ENCODE data around the gene FASLG. TPM values are rescaled to one million over a fixed set of nuclear protein-coding genes. Genes with fewer than 3 reads are reported as not detected.

Gene FASLG
- total and polyA plus RNA-seq, 2 donors: 0.04 to 0.26 TPM

DNA sequence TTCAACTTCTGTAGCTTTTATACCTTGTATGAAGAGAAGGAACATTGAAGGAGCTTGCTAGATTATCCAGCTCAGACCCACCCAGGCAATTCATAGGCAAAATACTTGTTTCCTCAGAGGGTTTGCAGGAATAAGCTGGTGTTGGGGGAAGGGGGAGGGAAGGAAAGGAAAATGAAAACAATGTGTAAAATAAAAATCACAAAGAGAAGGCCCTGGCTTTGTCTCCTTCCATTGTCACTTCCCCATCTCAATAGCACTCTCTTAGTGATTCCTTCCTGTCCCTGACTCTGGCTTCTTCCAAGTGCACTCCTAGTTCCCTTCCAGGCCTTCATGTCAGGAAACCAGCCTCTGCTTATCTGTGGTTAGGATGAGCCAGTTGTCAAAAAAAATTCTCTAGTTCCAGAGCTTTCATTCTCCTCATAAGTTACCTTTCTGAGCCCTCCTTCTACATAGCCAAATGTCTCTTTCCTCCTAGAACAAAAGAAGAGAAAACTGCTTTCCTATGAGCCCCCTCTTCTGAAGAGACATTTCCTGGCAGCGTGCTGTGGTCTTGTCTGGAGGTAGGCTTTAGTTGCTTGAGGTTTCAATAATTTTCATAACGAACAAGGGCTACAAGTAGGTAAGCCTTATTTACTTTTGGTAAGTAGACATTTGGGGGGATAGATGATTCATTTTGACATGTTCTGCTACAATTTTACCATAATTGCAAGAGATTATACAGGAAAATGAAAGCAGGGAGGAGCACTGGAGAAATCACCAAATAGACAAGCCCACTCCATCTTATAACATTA is 45.7 kb downstream of the FASLG start:
- Histone ChIP-seq H3K27ac (ENCODE audit: low read depth) (no peak overlapping the region), H3K4me1 (ENCODE audit: insufficient read depth) (no peaks in the 10 kb centered on the region), H3K4me3 (ENCODE audit: low read depth, low read length) (no peak overlapping the region), H3K36me3 (ENCODE audit: insufficient read depth) (no peaks in the 10 kb centered on the region)
- WGBS: 81% methylated on average over 2 of the region's 2 CpGs
- DNase-seq (ENCODE audit: extremely low spot score): no peak

DNA sequence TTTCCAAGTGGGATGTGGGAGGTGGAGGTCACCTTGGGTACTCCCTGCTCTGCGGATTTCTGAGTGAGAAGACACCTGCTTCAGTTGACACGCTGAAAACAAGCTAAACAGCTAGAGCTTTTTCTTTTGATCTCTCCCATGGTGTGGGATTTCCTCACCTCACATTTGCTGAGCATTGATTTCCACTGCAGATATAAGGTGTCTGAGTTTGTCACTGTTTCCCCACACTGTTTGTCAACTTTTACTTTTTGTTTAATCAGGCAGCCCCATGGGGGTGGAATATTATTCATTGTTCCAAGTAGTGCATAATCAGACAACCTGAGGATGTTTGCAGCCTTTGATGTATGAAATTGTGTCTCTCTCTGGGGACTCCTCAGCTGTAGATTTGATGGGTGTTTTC is 49.5 kb downstream of the FASLG start:
- no peaks in the 10 kb centered on the region for H3K4me1 ChIP-seq (ENCODE audit: insufficient read depth)
- no peak overlapping the region for H3K4me3 ChIP-seq (ENCODE audit: low read depth, low read length)
- H3K27ac ChIP-seq (ENCODE audit: low read depth): no peak overlapping the region
- no peaks in the 10 kb centered on the region for H3K36me3 ChIP-seq (ENCODE audit: insufficient read depth)
- 37% methylated on average over 2 of the region's 2 CpGs for WGBS
- no peak for DNase-seq (ENCODE audit: extremely low spot score)

- H3K27ac ChIP-seq (ENCODE audit: low read depth): no peak overlapping the region
- H3K4me3 ChIP-seq (ENCODE audit: low read depth, low read length): no peak overlapping the region
- 98% methylated on average over 1 of the region's 1 CpG for WGBS
- H3K36me3 ChIP-seq (ENCODE audit: insufficient read depth): no peaks in the 10 kb centered on the region
- no peak for DNase-seq (ENCODE audit: extremely low spot score)
- no peaks in the 10 kb centered on the region for H3K4me1 ChIP-seq (ENCODE audit: insufficient read depth)
Measured at GRCh38 chr1:172711558-172711957, 52.7 kb downstream of the FASLG start.

DNA sequence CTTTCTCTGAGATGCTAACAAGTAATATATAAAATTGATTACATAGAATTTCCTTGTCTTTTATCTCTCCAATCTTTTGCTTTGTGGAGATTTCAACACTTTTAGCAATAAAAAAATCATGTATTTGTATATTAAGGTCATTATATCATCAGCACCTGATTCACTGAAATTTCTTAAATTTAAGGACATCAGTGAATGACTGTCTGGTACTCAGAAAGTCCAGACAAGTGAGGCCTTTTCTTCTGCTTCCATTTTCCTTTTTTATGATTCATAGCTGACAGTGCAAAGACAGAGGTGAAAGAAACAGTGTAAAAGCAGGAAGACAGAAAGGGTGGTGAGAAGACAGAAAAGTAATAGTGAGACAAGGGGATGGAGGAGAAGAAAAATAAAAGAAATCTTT is 54.6 kb downstream of the FASLG start:
- DNase-seq (ENCODE audit: extremely low spot score): no peak
- Histone ChIP-seq H3K27ac (ENCODE audit: low read depth) (no peak overlapping the region), H3K4me1 (ENCODE audit: insufficient read depth) (no peaks in the 10 kb centered on the region), H3K36me3 (ENCODE audit: insufficient read depth) (no peaks in the 10 kb centered on the region), H3K4me3 (ENCODE audit: low read depth, low read length) (no peak overlapping the region)

Small RNA genes lying within 50 kb of the gene (small RNA-seq; reads per million reads assigned to genes)
- gene RNU6-693P: not detected

Other genes starting within 250 kb of the FASLG start
- gene C1orf105, start 238.4 kb upstream of the FASLG start, total RNA-seq: 2.9 TPM
- gene C1orf105, start 238.4 kb upstream of the FASLG start, polyA plus RNA-seq: not detected
- 26.9 TPM for gene PIGC, start 215.0 kb upstream of the FASLG start, total RNA-seq
- gene PIGC, start 215.0 kb upstream of the FASLG start, polyA plus RNA-seq: 36.8 TPM
- gene SUCO, start 126.0 kb upstream of the FASLG start, total RNA-seq: 106 TPM
- 17.3 TPM for gene SUCO, start 126.0 kb upstream of the FASLG start, polyA plus RNA-seq